ENCODE measurements around the gene ZNF491.

DNA sequence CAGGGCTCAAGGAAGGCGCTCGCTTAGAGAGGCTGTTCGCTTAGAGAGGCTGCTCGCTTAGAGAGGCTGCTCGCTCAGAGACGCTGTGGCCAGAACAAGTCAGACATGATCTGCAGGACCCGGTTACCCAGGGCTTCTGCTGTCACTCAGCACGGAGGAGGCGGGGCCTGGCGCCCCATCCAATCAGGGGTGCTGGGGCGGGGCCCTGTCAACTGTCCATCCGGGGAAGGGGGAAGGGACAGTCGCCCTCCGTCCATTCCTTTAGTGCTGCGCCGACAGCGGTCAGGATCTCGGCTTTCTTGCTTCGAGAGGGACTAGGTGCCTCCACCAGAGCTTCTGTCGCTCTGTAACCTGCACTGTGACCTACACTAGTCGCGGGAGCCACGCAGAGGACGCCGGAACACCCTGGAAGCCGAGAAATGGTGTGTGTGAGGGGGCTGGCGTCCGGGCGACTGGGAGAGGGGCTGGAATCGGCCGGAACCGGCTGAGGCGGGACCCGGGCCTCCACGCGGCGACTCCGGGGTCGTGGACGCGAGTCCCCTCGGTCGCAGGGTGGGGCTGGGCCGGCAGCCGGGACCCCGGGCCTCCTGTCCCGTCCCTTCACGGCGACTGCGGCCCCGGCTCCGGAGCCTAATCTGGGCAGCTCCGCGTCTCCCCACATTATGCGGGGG is 15.8 kb downstream of the ZNF491 start, which contains the start of gene ZNF440:
- TF ChIP-seq, protein P1, sequence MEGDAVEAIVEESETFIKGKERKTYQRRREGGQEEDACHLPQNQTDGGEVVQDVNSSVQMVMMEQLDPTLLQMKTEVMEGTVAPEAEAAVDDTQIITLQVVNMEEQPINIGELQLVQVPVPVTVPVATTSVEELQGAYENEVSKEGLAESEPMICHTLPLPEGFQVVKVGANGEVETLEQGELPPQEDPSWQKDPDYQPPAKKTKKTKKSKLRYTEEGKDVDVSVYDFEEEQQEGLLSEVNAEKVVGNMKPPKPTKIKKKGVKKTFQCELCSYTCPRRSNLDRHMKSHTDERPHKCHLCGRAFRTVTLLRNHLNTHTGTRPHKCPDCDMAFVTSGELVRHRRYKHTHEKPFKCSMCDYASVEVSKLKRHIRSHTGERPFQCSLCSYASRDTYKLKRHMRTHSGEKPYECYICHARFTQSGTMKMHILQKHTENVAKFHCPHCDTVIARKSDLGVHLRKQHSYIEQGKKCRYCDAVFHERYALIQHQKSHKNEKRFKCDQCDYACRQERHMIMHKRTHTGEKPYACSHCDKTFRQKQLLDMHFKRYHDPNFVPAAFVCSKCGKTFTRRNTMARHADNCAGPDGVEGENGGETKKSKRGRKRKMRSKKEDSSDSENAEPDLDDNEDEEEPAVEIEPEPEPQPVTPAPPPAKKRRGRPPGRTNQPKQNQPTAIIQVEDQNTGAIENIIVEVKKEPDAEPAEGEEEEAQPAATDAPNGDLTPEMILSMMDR (IDR thresholded peaks at IDR 0.05): no peak
- no peak for TF ChIP-seq EZH2 (IDR thresholded peaks at IDR 0.05; ENCODE audit: borderline replicate concordance, insufficient read depth, low read depth, low read length, poor library complexity, severe bottlenecking)

Measured in B cell (primary cell).